ENCODE data around the gene ATN1.

The ATN1 gene

GRCh38 chr12:6928703-6929407 lies 1.1 kb downstream of the ATN1 start:
- no peak for FAIRE-seq

GRCh38 chr12:6929466-6930452 lies 2.0 kb downstream of the ATN1 start:
- no peak for FAIRE-seq

GRCh38 chr12:6932766-6933165 lies 5.0 kb downstream of the ATN1 start:
- no peak for FAIRE-seq

GRCh38 chr12:6934110-6934509 lies 6.4 kb downstream of the ATN1 start:
- no peak for FAIRE-seq

- FAIRE-seq, result no peak
These were observed 7.8 kb downstream of the ATN1 start for GRCh38 chr12:6935371-6936193.

GRCh38 chr12:6936194-6936635 lies 8.5 kb downstream of the ATN1 start:
- FAIRE-seq, result no peak

- FAIRE-seq, result no peak
These were observed 9.1 kb downstream of the ATN1 start for GRCh38 chr12:6936636-6937480.

GRCh38 chr12:6937481-6938352 lies 10.0 kb downstream of the ATN1 start:
- peak; percentile 62 for FAIRE-seq

- no peak for FAIRE-seq
These were observed 10.8 kb downstream of the ATN1 start for GRCh38 chr12:6938353-6939190.

GRCh38 chr12:6939191-6939540 lies 11.4 kb downstream of the ATN1 start:
- FAIRE-seq, result no peak

GRCh38 chr12:6941267-6941666 lies 13.5 kb downstream of the ATN1 start:
- no peak for FAIRE-seq

GRCh38 chr12:6941782-6942181 lies 14.0 kb downstream of the ATN1 start:
- FAIRE-seq, result no peak

- no peak for FAIRE-seq
These were observed 14.5 kb downstream of the ATN1 start for GRCh38 chr12:6942331-6942665.

- FAIRE-seq, result peak; percentile 97
These were observed 15.6 kb downstream of the ATN1 start for GRCh38 chr12:6943389-6943721.

GRCh38 chr12:6943722-6944380 lies 16.1 kb downstream of the ATN1 start, which contains the start of the genes C12orf57 and RNU7-1:
Gene C12orf57 (plus strand): TSS chr12:6944022. CDS start chr12:6944122, 100 bp downstream.
Gene RNU7-1 (plus strand): TSS chr12:6943816.
- no peak for FAIRE-seq

GRCh38 chr12:6944381-6945186 lies 16.8 kb downstream of the ATN1 start:
- FAIRE-seq, result peak; percentile 87

GRCh38 chr12:6945613-6946012 lies 17.9 kb downstream of the ATN1 start:
- FAIRE-seq, result no peak

- FAIRE-seq, result no peak
These were observed 18.5 kb downstream of the ATN1 start for GRCh38 chr12:6946033-6946919.
